Osteocyte (in vitro differentiated cells): ENCODE results near the gene ELOVL7. TPM values are rescaled to one million over a fixed set of nuclear protein-coding genes. Genes with fewer than 3 reads are reported as not detected.
"Not testable (repeated sequence)": the region's sequence is repeated elsewhere in the genome, so short reads cannot be mapped to it uniquely, and the experiment has no call there.

Experiments used
- DNase-seq: peaks from one replicate; pipeline ENCODE4 v3.0.0; 2021; ENCODE audit warnings: mixed read lengths; ENCODE audit not compliant: unreplicated experiment; ENCODE audit errors: extremely low spot score
- H3K27ac Mint-ChIP-seq: one replicate; pipeline ENCODE4 v1.8.0; 2021; ENCODE audit warnings: mild to moderate bottlenecking, mixed read lengths; ENCODE audit not compliant: unreplicated experiment
- H3K27me3 Mint-ChIP-seq: one replicate; pipeline ENCODE4 v1.8.0; 2021; ENCODE audit warnings: mixed read lengths; ENCODE audit not compliant: unreplicated experiment
- H3K36me3 Mint-ChIP-seq: one replicate; pipeline ENCODE4 v1.8.0; 2021; ENCODE audit warnings: mixed read lengths; ENCODE audit not compliant: unreplicated experiment
- H3K4me1 Mint-ChIP-seq: one replicate; pipeline ENCODE4 v1.8.0; 2021; ENCODE audit warnings: mixed read lengths; ENCODE audit not compliant: unreplicated experiment
- H3K4me3 Mint-ChIP-seq: one replicate; pipeline ENCODE4 v1.8.0; 2021; ENCODE audit warnings: mild to moderate bottlenecking, moderate library complexity, mixed read lengths; ENCODE audit not compliant: unreplicated experiment
- H3K9me3 Mint-ChIP-seq: one replicate; pipeline ENCODE4 v1.8.0; 2021; ENCODE audit warnings: mixed read lengths; ENCODE audit not compliant: unreplicated experiment
- total RNA-seq: library from RNA; stranded (reverse); gene quantifications from 2 replicates; pipeline ENCODE4 v1.2.1, GENCODE V29; 2021
- TF ChIP-seq, protein P1 (sequence below): fragments of 200-600 bp; sonication (generic); IDR thresholded peaks from 2 replicates; pipeline ENCODE4 v1.5.0; 2021; ENCODE audit warnings: antibody characterized with exemption, mild to moderate bottlenecking, moderate library complexity

ELOVL7 gene
- total RNA-seq, 1 donor from 2014 or later, result 0.46 TPM

DNA sequence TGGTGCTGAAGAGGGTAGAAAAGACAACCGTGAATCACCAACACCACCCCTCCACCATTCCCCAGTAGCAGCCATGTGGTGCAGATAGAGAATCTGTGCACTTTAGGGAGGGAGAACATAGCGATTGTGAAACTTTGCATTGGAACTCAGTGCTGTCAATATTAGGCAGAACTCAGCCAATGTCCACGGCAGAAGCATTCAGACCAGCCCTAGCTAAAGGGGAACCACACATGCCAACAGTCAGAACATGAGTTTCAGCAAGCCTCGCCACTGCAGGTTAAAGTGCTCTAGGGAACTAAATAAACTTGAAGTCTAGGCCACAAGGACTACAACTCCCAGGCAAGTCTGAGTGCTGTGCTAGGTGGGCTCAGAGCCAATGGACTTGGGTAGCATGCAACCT is 105.6 kb downstream of the ELOVL7 start:
- Mint-ChIP-seq H3K9me3 (peaks cover 9% of the 10 kb centered on the region), H3K36me3 (no peaks in the 10 kb centered on the region), H3K27me3 (peaks cover 24% of the 10 kb centered on the region), H3K27ac (no peak overlapping the region), H3K4me3 (no peak overlapping the region), H3K4me1 (no peaks in the 10 kb centered on the region)
- TF ChIP-seq, protein P1, sequence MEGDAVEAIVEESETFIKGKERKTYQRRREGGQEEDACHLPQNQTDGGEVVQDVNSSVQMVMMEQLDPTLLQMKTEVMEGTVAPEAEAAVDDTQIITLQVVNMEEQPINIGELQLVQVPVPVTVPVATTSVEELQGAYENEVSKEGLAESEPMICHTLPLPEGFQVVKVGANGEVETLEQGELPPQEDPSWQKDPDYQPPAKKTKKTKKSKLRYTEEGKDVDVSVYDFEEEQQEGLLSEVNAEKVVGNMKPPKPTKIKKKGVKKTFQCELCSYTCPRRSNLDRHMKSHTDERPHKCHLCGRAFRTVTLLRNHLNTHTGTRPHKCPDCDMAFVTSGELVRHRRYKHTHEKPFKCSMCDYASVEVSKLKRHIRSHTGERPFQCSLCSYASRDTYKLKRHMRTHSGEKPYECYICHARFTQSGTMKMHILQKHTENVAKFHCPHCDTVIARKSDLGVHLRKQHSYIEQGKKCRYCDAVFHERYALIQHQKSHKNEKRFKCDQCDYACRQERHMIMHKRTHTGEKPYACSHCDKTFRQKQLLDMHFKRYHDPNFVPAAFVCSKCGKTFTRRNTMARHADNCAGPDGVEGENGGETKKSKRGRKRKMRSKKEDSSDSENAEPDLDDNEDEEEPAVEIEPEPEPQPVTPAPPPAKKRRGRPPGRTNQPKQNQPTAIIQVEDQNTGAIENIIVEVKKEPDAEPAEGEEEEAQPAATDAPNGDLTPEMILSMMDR, result no peak
- no peak for DNase-seq

DNA sequence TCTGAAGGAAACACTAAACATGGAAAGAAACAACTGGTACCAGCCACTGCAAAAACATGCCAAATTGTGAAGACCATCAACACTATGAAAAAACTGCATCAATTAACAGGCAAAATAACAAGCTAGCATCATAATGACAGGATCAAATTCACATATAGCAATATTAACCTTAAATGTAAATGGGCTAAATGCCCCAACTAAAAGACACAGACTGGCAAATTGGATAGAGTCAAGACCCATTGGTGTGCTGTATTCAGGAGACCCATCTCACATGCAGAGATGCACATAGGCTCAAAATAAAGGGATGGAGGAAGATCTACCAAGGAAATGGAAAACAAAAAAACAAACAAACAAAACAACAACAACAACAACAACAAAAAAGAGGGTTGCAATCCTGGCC is 113.2 kb downstream of the ELOVL7 start:
- H3K4me3 Mint-ChIP-seq, H3K27ac Mint-ChIP-seq, H3K4me1 Mint-ChIP-seq: not testable (repeated sequence)

DNA sequence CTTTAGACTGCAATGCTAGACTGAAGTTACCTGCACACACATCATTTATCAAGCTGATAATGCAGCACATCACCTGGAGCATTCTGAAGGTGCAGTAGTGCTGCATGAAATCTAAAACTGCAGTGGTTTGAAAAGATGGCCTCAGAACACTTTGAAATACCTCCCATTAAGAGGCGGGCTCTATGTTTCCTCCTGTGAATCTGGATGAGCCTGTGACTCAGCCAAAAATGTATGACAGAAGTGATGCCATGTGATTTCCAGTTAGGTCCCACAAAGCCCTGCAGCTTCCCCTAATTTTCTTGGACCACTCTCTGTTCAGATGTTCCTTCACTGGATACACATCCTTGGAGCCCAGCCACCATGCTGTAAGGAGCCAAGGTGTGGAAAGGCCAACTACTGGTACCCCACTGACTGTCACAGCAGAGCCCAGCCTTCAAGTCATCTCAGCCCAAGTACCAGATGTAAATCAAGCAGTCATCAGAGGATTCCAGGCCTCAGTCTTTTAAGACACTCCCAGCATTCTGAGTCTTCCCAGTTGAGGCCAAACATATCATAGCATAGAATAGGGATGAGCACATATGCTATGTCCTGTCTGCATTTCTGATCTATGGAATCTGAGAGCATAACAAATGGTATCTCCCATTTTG is 116.9 kb downstream of the ELOVL7 start:
- Mint-ChIP-seq H3K27me3 (peaks cover 45% of the 10 kb centered on the region), H3K36me3 (no peaks in the 10 kb centered on the region), H3K27ac (no peak overlapping the region), H3K4me1 (no peaks in the 10 kb centered on the region), H3K4me3 (no peak overlapping the region), H3K9me3 (no peaks in the 10 kb centered on the region)
- no peak for DNase-seq
- TF ChIP-seq, protein P1, result no peak

More for the DNA sequence above, 113.2 kb downstream of the ELOVL7 start:
- peaks cover 45% of the 10 kb centered on the region for H3K27me3 Mint-ChIP-seq
- not testable (repeated sequence) for H3K9me3 Mint-ChIP-seq, DNase-seq, H3K36me3 Mint-ChIP-seq

DNA sequence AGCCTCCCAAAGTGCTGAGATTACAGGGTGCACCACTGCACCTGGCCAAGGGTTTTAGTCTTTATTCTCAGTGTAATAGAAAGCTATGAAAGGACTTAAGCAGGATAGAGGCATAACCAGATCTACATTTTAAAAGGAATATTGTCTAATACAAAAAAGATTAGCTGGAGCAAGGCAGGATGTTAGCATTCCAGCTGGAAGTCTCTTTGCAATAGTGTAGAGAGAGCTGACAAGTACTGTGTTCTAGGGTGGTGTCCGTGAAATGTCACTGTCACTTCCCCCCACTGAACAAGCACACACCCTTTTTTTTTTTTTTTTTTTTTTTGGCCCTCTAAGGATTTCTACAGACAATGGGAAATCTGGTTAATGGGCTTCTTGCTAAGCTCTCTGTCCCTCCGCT is 119.9 kb downstream of the ELOVL7 start:
- Mint-ChIP-seq H3K36me3 (no peaks in the 10 kb centered on the region), H3K9me3 (no peaks in the 10 kb centered on the region), H3K27me3 (peaks cover 53% of the 10 kb centered on the region), H3K4me1 (no peaks in the 10 kb centered on the region), H3K27ac (no peak overlapping the region), H3K4me3 (no peak overlapping the region)
- TF ChIP-seq, protein P1, result no peak
- DNase-seq, result no peak

DNA sequence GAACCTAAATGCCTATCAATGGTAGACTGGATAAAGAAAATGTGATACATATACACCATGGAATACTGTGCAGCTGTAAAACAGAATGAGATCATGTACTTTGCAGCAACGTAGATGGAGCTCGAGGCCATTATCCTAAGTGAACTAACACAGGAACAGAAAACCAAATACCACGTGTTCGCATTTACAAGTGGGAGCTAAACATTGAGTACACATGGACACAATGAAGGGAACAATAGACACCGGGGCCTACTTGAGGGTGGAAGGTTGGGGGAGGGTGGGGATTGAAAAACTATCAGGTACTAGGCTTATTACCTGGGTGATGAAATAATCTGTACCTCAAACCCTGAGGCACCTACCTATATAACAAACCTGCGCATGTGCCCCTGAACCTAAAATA is 121.7 kb downstream of the ELOVL7 start:
- Mint-ChIP-seq H3K27ac (no peak overlapping the region), H3K4me1 (no peaks in the 10 kb centered on the region), H3K4me3 (no peak overlapping the region), H3K36me3 (no peaks in the 10 kb centered on the region), H3K9me3 (no peaks in the 10 kb centered on the region), H3K27me3 (peaks cover 55% of the 10 kb centered on the region)
- no peak for DNase-seq
- TF ChIP-seq, protein P1, result no peak
